ENCODE data around the gene SELENOM.

Gene SELENOM

GRCh38 chr22:31106731-31107177 lies 614 bp downstream of the SELENOM start:
- Histone ChIP-seq H3K4me3 (IDR thresholded peaks at IDR 0.05; ENCODE audit: insufficient read depth, low read depth, low read length) (no peak overlapping the region), H3K4me2 (peak overlapping the region; percentile 48; the same call in 1 of the 2 replicates), H4K20me1 (ENCODE audit: insufficient read depth) (no peaks in the 10 kb centered on the region), H2AFZ (ENCODE audit: low read depth) (peak overlapping the region; percentile 83; the same call in 1 of the 2 replicates), H3K27me3 (ENCODE audit: insufficient read depth, low read depth) (peaks cover 2% of the 10 kb centered on the region; the same call in 1 of the 2 replicates), H3K27ac (no peak overlapping the region), H3K79me2 (ENCODE audit: insufficient read depth, low read depth) (no peaks in the 10 kb centered on the region), H3K36me3 (ENCODE audit: insufficient read depth) (no peaks in the 10 kb centered on the region), H3K4me1 (ENCODE audit: low read depth, poor library complexity, severe bottlenecking) (peaks cover 4% of the 10 kb centered on the region), H3K9ac (no peak overlapping the region; the same call in 1 of the 2 replicates)
- no peak for TF ChIP-seq CTCF (conservative IDR thresholded peaks at IDR 0.05; ENCODE audit: low read depth, low read length)

- TF ChIP-seq CTCF (conservative IDR thresholded peaks at IDR 0.05; ENCODE audit: low read depth, low read length): no peak
- no peak overlapping the region for H3K9ac ChIP-seq
These were observed 1.3 kb downstream of the SELENOM start for GRCh38 chr22:31106001-31106571.

GRCh38 chr22:31105282-31105929 lies 2.0 kb downstream of the SELENOM start:
- Histone ChIP-seq H3K27me3 (ENCODE audit: insufficient read depth, low read depth) (no peaks in the 10 kb centered on the region), H4K20me1 (ENCODE audit: insufficient read depth) (no peaks in the 10 kb centered on the region), H3K4me2 (no peak overlapping the region), H3K4me1 (ENCODE audit: low read depth, poor library complexity, severe bottlenecking) (peaks cover 4% of the 10 kb centered on the region), H3K9ac (no peak overlapping the region), H3K4me3 (IDR thresholded peaks at IDR 0.05; ENCODE audit: insufficient read depth, low read depth, low read length) (no peak overlapping the region), H3K27ac (no peak overlapping the region), H3K79me2 (ENCODE audit: insufficient read depth, low read depth) (no peaks in the 10 kb centered on the region), H3K36me3 (ENCODE audit: insufficient read depth) (no peaks in the 10 kb centered on the region), H2AFZ (ENCODE audit: low read depth) (no peak overlapping the region)
- no peak for TF ChIP-seq CTCF (conservative IDR thresholded peaks at IDR 0.05; ENCODE audit: low read depth, low read length)

More at GRCh38 chr22:31106001-31106571, 1.3 kb downstream of the SELENOM start:
- no peak overlapping the region for H2AFZ ChIP-seq (ENCODE audit: low read depth)
- H3K4me2 ChIP-seq: no peak overlapping the region
- no peaks in the 10 kb centered on the region for H4K20me1 ChIP-seq (ENCODE audit: insufficient read depth)
- H3K79me2 ChIP-seq (ENCODE audit: insufficient read depth, low read depth): no peaks in the 10 kb centered on the region
- H3K27me3 ChIP-seq (ENCODE audit: insufficient read depth, low read depth): peaks cover 2% of the 10 kb centered on the region; the same call in 1 of the 2 replicates
- peaks cover 4% of the 10 kb centered on the region for H3K4me1 ChIP-seq (ENCODE audit: low read depth, poor library complexity, severe bottlenecking)
- H3K36me3 ChIP-seq (ENCODE audit: insufficient read depth): no peaks in the 10 kb centered on the region
- no peak overlapping the region for H3K27ac ChIP-seq
- H3K4me3 ChIP-seq (IDR thresholded peaks at IDR 0.05; ENCODE audit: insufficient read depth, low read depth, low read length): no peak overlapping the region

GRCh38 chr22:31104869-31105268 lies 2.5 kb downstream of the SELENOM start:
- no peak overlapping the region for H3K27ac ChIP-seq
- no peak overlapping the region for H2AFZ ChIP-seq (ENCODE audit: low read depth)
- no peaks in the 10 kb centered on the region for H3K36me3 ChIP-seq (ENCODE audit: insufficient read depth)
- H3K9ac ChIP-seq: no peak overlapping the region
- no peak overlapping the region for H3K4me2 ChIP-seq
- no peaks in the 10 kb centered on the region for H4K20me1 ChIP-seq (ENCODE audit: insufficient read depth)
- H3K4me3 ChIP-seq (IDR thresholded peaks at IDR 0.05; ENCODE audit: insufficient read depth, low read depth, low read length): no peak overlapping the region
- H3K27me3 ChIP-seq (ENCODE audit: insufficient read depth, low read depth): no peaks in the 10 kb centered on the region
- no peaks in the 10 kb centered on the region for H3K79me2 ChIP-seq (ENCODE audit: insufficient read depth, low read depth)
- H3K4me1 ChIP-seq (ENCODE audit: low read depth, poor library complexity, severe bottlenecking): peaks cover 4% of the 10 kb centered on the region
- TF ChIP-seq CTCF (conservative IDR thresholded peaks at IDR 0.05; ENCODE audit: low read depth, low read length): no peak
